ENCODE measurements around the gene IGSF9.
"Not testable (repeated sequence)": the region's sequence is repeated elsewhere in the genome, so short reads cannot be mapped to it uniquely, and the experiment has no call there.

The IGSF9 gene

GRCh38 chr1:159918352-159919200 is 26.8 kb downstream of the IGSF9 start:
- DNase-seq, result no peak

- no peak for DNase-seq
Observed at GRCh38 chr1:159917533-159918351, 27.7 kb downstream of the IGSF9 start.

GRCh38 chr1:159916242-159917051 is 29.0 kb downstream of the IGSF9 start:
- DNase-seq, result no peak

- no peak for DNase-seq
Observed at GRCh38 chr1:159915571-159916241, 29.7 kb downstream of the IGSF9 start.

- DNase-seq, result no peak
Observed at GRCh38 chr1:159914252-159915018, 31.0 kb downstream of the IGSF9 start.

GRCh38 chr1:159913451-159914192 is 31.8 kb downstream of the IGSF9 start:
- DNase-seq, result no peak

GRCh38 chr1:159911326-159912070 is 33.9 kb downstream of the IGSF9 start:
- DNase-seq, result no peak

GRCh38 chr1:159908031-159908940 is 37.1 kb downstream of the IGSF9 start:
- DNase-seq, result no peak

GRCh38 chr1:159906960-159907359 is 38.5 kb downstream of the IGSF9 start:
- no peak for DNase-seq

GRCh38 chr1:159904036-159904435 is 41.4 kb downstream of the IGSF9 start:
- DNase-seq, result not testable (repeated sequence)

- DNase-seq, result no peak
Observed at GRCh38 chr1:159902541-159902940, 42.9 kb downstream of the IGSF9 start.

GRCh38 chr1:159900755-159901360 is 44.6 kb downstream of the IGSF9 start:
- DNase-seq, result no peak

- DNase-seq, result no peak
Observed at GRCh38 chr1:159900086-159900680, 45.2 kb downstream of the IGSF9 start, which contains the start of gene CFAP45. TSS of gene CFAP45 (minus strand) at chr1:159900165. CDS start at chr1:159900098, 67 bp downstream.

GRCh38 chr1:159899634-159900033 is 45.8 kb downstream of the IGSF9 start:
- DNase-seq, result not testable (repeated sequence)

GRCh38 chr1:159898527-159898926 is 46.9 kb downstream of the IGSF9 start:
- no peak for DNase-seq

- DNase-seq, result no peak
Observed at GRCh38 chr1:159897962-159898361, 47.5 kb downstream of the IGSF9 start.

- no peak for DNase-seq
Observed at GRCh38 chr1:159896546-159896930, 48.9 kb downstream of the IGSF9 start.

All from cerebellar nuclear complex (tissue), 1 donor.